HCT116 (cell line): ENCODE data around the gene CLOCK. TPM values are rescaled to one million over a fixed set of nuclear protein-coding genes. Genes with fewer than 3 reads are reported as not detected.

ENCODE experiments used
- ATAC-seq: fragments of 200-7000 bp; cut with Tn5 transposase; 2 replicates; pipeline ENCODE4 v1.9.1; 2020; ENCODE audit warnings: mild to moderate bottlenecking, moderate library complexity
- BruUV-seq: library from RNA; stranded (reverse); fragments of 400-500 nt; replicated peaks from 2 replicates; lab custom pipeline; 2021; lab: Mats Ljungman, UMichigan
- CTCF ChIA-PET: fragments of 300-600 bp; sonication (Branson Sonifier 250); formaldehyde crosslinking; loops from one replicate; lab custom pipeline; 2021; ENCODE audit warnings: antibody characterized with exemption; lab: Charles Lee
- POLR2A ChIA-PET: fragments of 300-600, 350-600 bp; sonication (Branson Sonifier 250); formaldehyde crosslinking; loops from one replicate; lab custom pipeline; 2021; ENCODE audit warnings: antibody characterized with exemption; lab: Charles Lee
- RAD21 ChIA-PET, 2 experiments: fragments of 300-600 bp; sonication (Branson Sonifier 250); formaldehyde crosslinking; loops; one replicate each; lab custom pipeline; 2023; ENCODE audit warnings: low total read pairs in 2 of 2; ENCODE audit not compliant: uncharacterized antibody in 2 of 2, unreplicated experiment in 2 of 2, low non-redundant PET in 1 of 2; lab: Charles Lee
- DNase-seq: peaks from one replicate; pipeline ENCODE4 v3.0.0-alpha.2; 2010; ENCODE audit warnings: low read depth, low spot score
- H2AFZ ChIP-seq: fragments of 200-600 bp; shearing (Covaris generic), sonication (generic); 2 replicates; pipeline ENCODE4 v1.6.1; 2017; ENCODE audit warnings: low read depth, mixed run types, mixed read lengths, antibody characterized with exemption, low read length; ENCODE audit not compliant: poor library complexity, severe bottlenecking
- H3K27ac ChIP-seq: 2 replicates; pipeline ENCODE4 v1.5.1; 2012; ENCODE audit warnings: low read depth, low read length
- H3K27me3 ChIP-seq: fragments of 200-600 bp; sonication (generic); 2 replicates; pipeline ENCODE4 v1.6.1; 2016; ENCODE audit warnings: mixed run types, low read length, mixed read lengths; ENCODE audit not compliant: insufficient read depth
- H3K36me3 ChIP-seq, 2 experiments: fragments of 200-500 bp in 1 of 2; fragments of 200-600 bp in 1 of 2; sonication (Bioruptor generic) in 1 of 2; sonication (generic) in 1 of 2; 2 replicates each; pipeline versions ENCODE4 v1.5.1 to v1.6.1; 2014 to 2016; ENCODE audit warnings: low read length in 2 of 2, inconsistent platforms in 1 of 2, mixed read lengths in 1 of 2, mixed run types in 1 of 2; ENCODE audit not compliant: insufficient read depth in 2 of 2, control insufficient read depth in 1 of 2
- H3K4me1 ChIP-seq, 2 experiments: fragments of 200-600 bp in 1 of 2; sonication (generic) in 1 of 2; 2 replicates each; pipeline versions ENCODE4 v1.5.1 to v1.6.1; 2012 to 2017; ENCODE audit warnings: low read length in 2 of 2, inconsistent platforms in 1 of 2, mild to moderate bottlenecking in 1 of 2, mixed read lengths in 1 of 2, mixed run types in 1 of 2, moderate library complexity in 1 of 2; ENCODE audit not compliant: insufficient read depth in 2 of 2, control insufficient read depth in 1 of 2
- H3K4me2 ChIP-seq: fragments of 200-600 bp; sonication (generic); 2 replicates; pipeline ENCODE4 v1.6.1; 2017; ENCODE audit warnings: mixed run types, low read length, mixed read lengths
- H3K4me3 ChIP-seq, 2 experiments: fragments of 200-600 bp in 1 of 2; sonication (generic) in 1 of 2; replicated peaks in 1 of 2; 2 replicates each; pipeline ENCODE4 v1.5.1; 2011 to 2016; ENCODE audit warnings: low read length in 2 of 2, control low read depth in 1 of 2, low read depth in 1 of 2, mild to moderate bottlenecking in 1 of 2, mixed read lengths in 1 of 2, mixed run types in 1 of 2
- H3K79me2 ChIP-seq: fragments of 200-600 bp; sonication (generic); 2 replicates; pipeline ENCODE4 v1.6.1; 2017; ENCODE audit warnings: mild to moderate bottlenecking, mixed run types, low read length, moderate library complexity, mixed read lengths; ENCODE audit not compliant: insufficient read depth
- H3K9ac ChIP-seq: fragments of 200-600 bp; sonication (generic); 2 replicates; pipeline ENCODE4 v1.6.1; 2016; ENCODE audit warnings: low read length, mixed read lengths
- H3K9me2 ChIP-seq: fragments of 200-600 bp; sonication (generic), shearing (Covaris generic); 2 replicates; pipeline ENCODE4 v1.6.1; 2017; ENCODE audit warnings: mixed run types, mild to moderate bottlenecking, moderate library complexity; ENCODE audit not compliant: insufficient read depth
- H3K9me3 ChIP-seq, 2 experiments: fragments of 200-500 bp in 1 of 2; fragments of 200-600 bp in 1 of 2; sonication (Bioruptor generic) in 1 of 2; sonication (generic) in 1 of 2; 2 replicates each; pipeline ENCODE4 v1.6.1; 2014 to 2017; ENCODE audit warnings: low read length in 2 of 2, mixed read lengths in 2 of 2, inconsistent platforms in 1 of 2, low read depth in 1 of 2, mild to moderate bottlenecking in 1 of 2, mixed run types in 1 of 2, moderate library complexity in 1 of 2; ENCODE audit not compliant: control insufficient read depth in 1 of 2, insufficient read depth in 1 of 2
- H4K20me1 ChIP-seq: fragments of 200-600 bp; sonication (generic), shearing (Covaris generic); 2 replicates; pipeline ENCODE4 v1.6.1; 2017; ENCODE audit warnings: mixed run types, mild to moderate bottlenecking, moderate library complexity; ENCODE audit not compliant: insufficient read depth
- ATF3 ChIP-seq: IDR thresholded peaks from 2 replicates; pipeline ENCODE4 v1.6.1; 2012
- CBX3 ChIP-seq: IDR thresholded peaks from 2 replicates; pipeline ENCODE4 v1.6.1; 2012; ENCODE audit warnings: low read depth
- CEBPB ChIP-seq: IDR thresholded peaks from 2 replicates; pipeline ENCODE4 v1.6.1; 2012; ENCODE audit warnings: low read depth
- CTCF ChIP-seq, 3 experiments: fragments of 200-600 bp in 1 of 3; sonication (generic) in 1 of 3; IDR thresholded peaks in 2 of 3; conservative IDR thresholded peaks in 1 of 3; 2 replicates each; pipeline ENCODE4 v1.5.1; 2012 to 2017; ENCODE audit warnings: low read depth in 2 of 3, low read length in 2 of 3, antibody characterized with exemption in 1 of 3, borderline replicate concordance in 1 of 3, control low read depth in 1 of 3, mild to moderate bottlenecking in 1 of 3, mixed read lengths in 1 of 3, mixed run types in 1 of 3, moderate library complexity in 1 of 3; ENCODE audit not compliant: insufficient read depth in 1 of 3
- EGR1 ChIP-seq: IDR thresholded peaks from 2 replicates; pipeline ENCODE4 v1.6.1; 2012; ENCODE audit warnings: low read depth
- ELF1 ChIP-seq: IDR thresholded peaks from 2 replicates; pipeline ENCODE4 v1.6.1; 2012; ENCODE audit warnings: low read depth, borderline replicate concordance
- EZH2 ChIP-seq: fragments of 200-600 bp; sonication (generic); IDR thresholded peaks from 2 replicates; pipeline ENCODE4 v1.6.1; 2017; ENCODE audit warnings: antibody characterized with exemption, mixed run types
- FOSL1 ChIP-seq: IDR thresholded peaks from 2 replicates; pipeline ENCODE4 v1.6.1; 2012; ENCODE audit warnings: low read depth
- POLR2A ChIP-seq: IDR thresholded peaks from 2 replicates; pipeline ENCODE4 v1.7.0; 2011; ENCODE audit warnings: borderline replicate concordance; ENCODE audit not compliant: insufficient read depth, insufficient read length; ENCODE audit errors: extremely low read depth
- RAD21 ChIP-seq: IDR thresholded peaks from 2 replicates; pipeline ENCODE4 v1.6.1; 2012; ENCODE audit warnings: low read depth, mild to moderate bottlenecking
- REST ChIP-seq: IDR thresholded peaks from 2 replicates; pipeline ENCODE4 v1.6.1; 2012; ENCODE audit warnings: low read depth
- SIN3A ChIP-seq: IDR thresholded peaks from 2 replicates; pipeline ENCODE4 v1.6.1; 2012; ENCODE audit warnings: low read depth
- SP1 ChIP-seq: IDR thresholded peaks from 2 replicates; pipeline ENCODE4 v1.6.1; 2012; ENCODE audit warnings: low read depth
- SRF ChIP-seq: IDR thresholded peaks from 2 replicates; pipeline ENCODE4 v1.6.1; 2012; ENCODE audit warnings: low read depth
- TCF7L2 ChIP-seq: IDR thresholded peaks from 2 replicates; pipeline ENCODE4 v1.7.0; 2011; ENCODE audit warnings: borderline replicate concordance, inconsistent platforms; ENCODE audit not compliant: insufficient read depth, insufficient read length; ENCODE audit errors: extremely low read depth
- ZBTB33 ChIP-seq: IDR thresholded peaks from 2 replicates; pipeline ENCODE4 v1.6.1; 2011; ENCODE audit warnings: mild to moderate bottlenecking, low read length, moderate library complexity; ENCODE audit not compliant: insufficient replicate concordance; ENCODE audit errors: extremely low read depth
- ZFX ChIP-seq: fragments of 450-650 bp; IDR thresholded peaks from 2 replicates; pipeline ENCODE4 v1.6.1; 2017
- ZNF274 ChIP-seq: fragments of 200-500 bp; sonication (Bioruptor generic); IDR thresholded peaks from 2 replicates; pipeline ENCODE4 v1.6.1; 2014; ENCODE audit warnings: mild to moderate bottlenecking, low read depth, low read length, inconsistent platforms
- intact Hi-C: fragments of 100-400 bp; cut with micrococcal nuclease; formaldehyde crosslinking; loops from 2 replicates; pipeline ENCODE4 v1.10.0; 2022
- total RNA-seq: library from RNA; stranded (reverse); gene quantifications from one replicate; pipeline ENCODE4 v1.2.1, GENCODE V29; 2021; ENCODE audit not compliant: unreplicated experiment

CLOCK gene
- total RNA-seq, 1 experiment from 2014 or later = 38.7 TPM

GRCh38 chr4:55438314-55438713 is 108.4 kb downstream of the CLOCK start:
- Histone ChIP-seq H3K79me2 (no peaks in the 10 kb centered on the region), H3K4me1 (peaks cover 4 to 13% of the 10 kb centered on the region in 2 experiments; a peak in 2 of 4 replicates), H3K27me3 (no peaks in the 10 kb centered on the region), H3K27ac (no peak overlapping the region), H3K36me3 (peaks cover 28 to 43% of the 10 kb centered on the region in 2 experiments), H4K20me1 (no peaks in the 10 kb centered on the region), H3K9me3 (no peaks in the 10 kb centered on the region), H3K9me2 (no peaks in the 10 kb centered on the region), H3K9ac (no peak overlapping the region), H2AFZ (no peak overlapping the region), H3K4me3 (no peak overlapping the region), H3K4me2 (no peak overlapping the region)
- TF ChIP-seq ZNF274 = no peak
- TF ChIP-seq SIN3A = no peak
- TF ChIP-seq EGR1 = no peak
- no peak for TF ChIP-seq CEBPB
- TF ChIP-seq RAD21 = no peak
- TF ChIP-seq ZFX = no peak
- TF ChIP-seq TCF7L2 = no peak
- TF ChIP-seq REST = no peak
- no peak for TF ChIP-seq CBX3
- no peak for TF ChIP-seq SRF
- TF ChIP-seq ZBTB33 = no peak
- no peak for TF ChIP-seq ELF1
- TF ChIP-seq ATF3 = no peak
- no peak for TF ChIP-seq FOSL1
- TF ChIP-seq CTCF (IDR thresholded peaks at IDR 0.05 in 2 of 3, conservative IDR thresholded peaks at IDR 0.05 in 1 of 3; ENCODE audit: borderline replicate concordance in 1 of 3, insufficient read depth in 1 of 3, low read depth in 2 of 3, low read length in 2 of 3) = no peak
- no peak for TF ChIP-seq SP1
- no peak for TF ChIP-seq EZH2
- TF ChIP-seq POLR2A = no peak
- DNase-seq = no peak
- POLR2A ChIA-PET = no interaction called here
- no peak for ATAC-seq
- RAD21 ChIA-PET = no interaction called here
- CTCF ChIA-PET = no interaction called here
- BruUV-seq = no TSS peak
- intact Hi-C loops = no loop called here
